Measurements from ENCODE around the gene TBXT.
"Not testable (repeated sequence)": the region's sequence is repeated elsewhere in the genome, so short reads cannot be mapped to it uniquely, and the experiment has no call there.

Gene TBXT, protein sequence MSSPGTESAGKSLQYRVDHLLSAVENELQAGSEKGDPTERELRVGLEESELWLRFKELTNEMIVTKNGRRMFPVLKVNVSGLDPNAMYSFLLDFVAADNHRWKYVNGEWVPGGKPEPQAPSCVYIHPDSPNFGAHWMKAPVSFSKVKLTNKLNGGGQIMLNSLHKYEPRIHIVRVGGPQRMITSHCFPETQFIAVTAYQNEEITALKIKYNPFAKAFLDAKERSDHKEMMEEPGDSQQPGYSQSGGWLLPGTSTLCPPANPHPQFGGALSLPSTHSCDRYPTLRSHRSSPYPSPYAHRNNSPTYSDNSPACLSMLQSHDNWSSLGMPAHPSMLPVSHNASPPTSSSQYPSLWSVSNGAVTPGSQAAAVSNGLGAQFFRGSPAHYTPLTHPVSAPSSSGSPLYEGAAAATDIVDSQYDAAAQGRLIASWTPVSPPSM

DNA sequence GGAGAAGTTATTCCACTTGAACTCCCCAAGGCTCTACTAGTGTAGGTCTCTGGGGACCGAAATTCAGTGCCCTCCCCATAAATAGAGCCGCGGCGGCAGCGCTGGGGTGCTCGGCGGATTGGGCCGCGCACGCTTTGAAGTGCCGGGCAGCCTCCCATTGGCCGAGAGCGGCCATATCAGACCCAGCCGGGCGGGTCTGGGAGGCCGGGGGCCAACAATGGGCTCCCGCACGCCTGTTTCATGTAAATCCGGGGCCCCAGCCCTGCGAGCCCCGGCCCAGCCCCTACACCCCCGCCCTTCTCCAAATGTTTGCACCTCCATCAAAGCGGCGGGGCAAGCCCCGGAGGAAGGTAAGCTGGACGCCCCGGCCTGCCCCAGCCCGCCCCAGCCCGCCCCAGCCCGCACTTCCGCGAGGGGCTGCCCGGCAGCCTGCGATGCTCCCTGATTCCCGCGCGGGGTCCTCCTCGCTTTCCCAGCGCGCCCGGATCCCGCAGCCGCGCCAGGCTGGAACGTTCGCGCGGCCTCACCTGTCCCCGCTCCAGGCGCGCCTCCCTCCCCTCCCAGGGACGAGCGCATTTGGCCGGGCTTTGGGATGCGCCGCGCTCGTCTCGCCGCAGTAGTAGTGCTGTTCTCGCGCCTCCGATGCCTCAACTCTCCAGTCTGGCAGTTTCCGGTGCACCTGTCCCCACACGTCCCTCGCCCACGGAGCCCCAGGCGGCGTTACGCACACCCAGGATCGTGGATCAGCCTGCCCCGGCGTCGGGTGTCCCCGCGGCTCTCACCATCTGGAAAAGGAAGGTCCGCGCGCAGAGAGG lies at the start of gene TBXT:
TSS of gene TBXT (minus strand) at position 51 of the 815 bp plus-strand sequence. CDS start 260 bp downstream, outside the sequence.
- peak; percentile 58 for DNase-seq

DNA sequence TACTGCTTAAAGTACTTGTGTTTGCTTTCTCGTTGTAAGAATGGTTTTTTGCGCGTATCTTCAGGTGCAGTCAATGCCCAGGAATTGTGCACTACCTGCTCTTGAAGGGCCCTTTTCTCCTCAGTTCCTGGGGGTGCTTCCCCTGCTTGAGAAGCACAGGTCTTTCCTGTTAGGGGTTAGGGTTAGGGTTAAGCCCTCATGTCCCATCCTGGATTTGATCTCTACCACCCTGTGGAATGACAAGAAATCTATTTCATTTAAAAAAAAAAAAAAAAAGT lies 39.6 kb upstream of the TBXT start:
- no peak for DNase-seq

DNA sequence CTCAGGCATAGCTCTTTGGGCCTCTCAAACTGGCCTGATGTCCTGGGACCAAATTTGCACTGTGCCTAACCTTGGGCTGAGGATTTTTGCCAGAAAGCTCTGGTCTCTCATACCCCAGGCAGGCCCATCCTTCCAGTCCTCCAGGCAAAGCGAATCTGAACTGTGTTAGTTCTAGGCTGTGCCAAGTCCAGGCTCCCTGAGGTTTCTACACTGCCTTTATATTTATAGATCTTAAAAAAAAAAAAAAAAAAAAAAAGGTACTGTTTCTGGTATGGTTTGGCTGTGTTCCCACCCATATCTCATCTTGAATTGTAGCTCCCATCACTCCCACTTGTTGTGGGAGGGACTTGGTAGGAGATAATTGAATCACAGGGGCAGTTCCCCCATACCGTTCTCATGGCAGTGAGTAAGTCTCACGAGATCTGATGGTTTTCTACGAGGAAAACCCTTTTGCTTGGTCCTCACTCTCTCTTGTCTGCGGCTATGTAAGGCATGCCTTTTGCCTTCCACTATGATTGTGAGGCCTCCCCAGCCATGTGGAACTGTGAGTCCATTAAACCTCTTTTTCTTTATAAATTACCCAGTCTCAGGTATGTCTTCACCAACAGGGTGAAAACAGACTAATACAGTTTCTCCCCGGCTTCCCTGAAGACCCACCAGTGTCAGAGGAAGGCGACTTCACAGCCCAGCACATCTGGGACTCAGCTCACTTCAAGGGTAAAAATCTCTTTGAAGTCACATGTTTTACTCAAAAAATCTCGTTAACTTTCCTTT lies 39.0 kb upstream of the TBXT start:
- no peak for DNase-seq

DNA sequence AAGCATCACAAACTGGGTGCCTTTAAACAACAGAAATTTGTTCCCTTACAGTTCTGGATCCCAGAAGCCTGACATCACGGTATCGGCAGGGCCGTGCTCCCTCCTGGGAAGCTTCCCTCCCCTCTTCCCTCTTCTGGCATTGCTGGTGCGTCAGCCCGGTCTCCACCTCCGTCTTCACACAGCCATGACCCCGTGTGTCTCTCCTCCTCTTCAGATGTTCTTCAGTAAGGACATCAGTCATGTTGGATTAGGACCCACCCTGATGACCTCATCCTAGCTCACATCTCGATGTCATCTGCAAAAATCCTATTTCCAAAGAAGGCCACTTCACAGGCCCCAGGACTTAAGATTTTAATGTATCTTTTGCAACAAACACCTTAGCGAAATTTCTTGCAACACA lies 38.4 kb upstream of the TBXT start:
- DNase-seq = no peak

DNA sequence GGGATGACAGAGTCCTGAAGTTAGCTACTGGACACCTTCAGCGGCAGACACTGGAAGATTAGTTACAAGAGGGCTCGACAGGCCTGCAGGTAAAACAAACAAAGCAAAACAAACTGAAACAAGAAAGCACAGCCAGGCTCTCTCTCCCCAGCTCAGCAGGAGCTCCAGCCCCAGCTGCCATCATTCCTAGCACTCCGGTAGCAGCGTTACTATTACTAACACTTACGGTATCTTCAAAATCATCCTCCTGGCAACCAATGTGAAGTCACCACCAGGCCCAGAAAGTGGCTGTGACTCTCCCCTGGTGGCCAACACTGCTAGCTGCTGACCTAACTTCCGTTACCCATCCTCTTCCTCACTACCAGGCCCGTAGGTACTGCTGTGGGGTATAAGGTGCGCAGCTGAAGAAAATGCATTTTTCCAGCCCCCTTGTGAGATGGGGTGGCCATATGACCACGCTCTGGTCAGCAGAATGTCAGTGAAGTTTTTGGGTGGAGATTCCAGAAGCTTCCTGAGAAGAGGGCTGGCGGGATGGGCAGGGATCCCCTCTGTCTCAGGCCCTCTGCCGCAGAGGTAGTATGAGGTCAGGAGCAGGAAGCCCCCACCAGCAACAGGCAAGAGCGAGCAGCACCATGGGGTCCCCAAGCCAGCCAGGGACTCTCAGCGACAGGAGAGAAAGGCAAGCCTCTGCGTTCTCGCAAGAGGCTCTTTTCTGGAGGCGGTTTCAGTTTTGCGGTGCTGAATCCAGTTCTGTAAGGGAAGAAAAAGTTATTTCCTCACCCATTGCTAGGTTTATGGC lies 37.4 kb upstream of the TBXT start:
- no peak for DNase-seq

DNA sequence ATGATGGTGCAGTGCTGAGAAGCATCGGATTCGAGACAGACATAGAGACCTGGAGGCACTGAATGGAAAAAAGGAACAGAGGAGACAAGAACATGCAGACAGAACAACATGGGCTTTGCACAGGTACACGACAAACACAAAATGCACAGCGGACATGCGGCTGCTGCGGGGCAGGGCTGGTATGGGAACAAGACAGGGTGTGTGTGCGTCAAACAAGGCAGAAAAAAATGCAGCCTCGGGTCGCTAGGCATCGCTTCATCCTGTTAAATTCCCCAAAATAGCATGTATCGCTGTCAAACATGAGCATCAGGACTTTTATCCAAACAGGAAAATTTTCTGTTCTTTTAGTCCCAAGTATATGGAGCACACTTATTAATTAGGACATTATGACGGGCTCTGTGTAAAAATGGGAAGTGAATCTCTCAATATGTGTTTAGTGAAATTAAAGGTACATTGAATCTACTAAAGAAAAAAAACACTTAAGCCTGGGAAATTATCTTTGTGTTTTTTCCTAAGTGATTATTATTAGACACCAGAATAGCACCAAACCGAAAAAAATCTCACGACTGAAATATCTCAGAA lies 36.1 kb upstream of the TBXT start:
- no peak for DNase-seq

DNA sequence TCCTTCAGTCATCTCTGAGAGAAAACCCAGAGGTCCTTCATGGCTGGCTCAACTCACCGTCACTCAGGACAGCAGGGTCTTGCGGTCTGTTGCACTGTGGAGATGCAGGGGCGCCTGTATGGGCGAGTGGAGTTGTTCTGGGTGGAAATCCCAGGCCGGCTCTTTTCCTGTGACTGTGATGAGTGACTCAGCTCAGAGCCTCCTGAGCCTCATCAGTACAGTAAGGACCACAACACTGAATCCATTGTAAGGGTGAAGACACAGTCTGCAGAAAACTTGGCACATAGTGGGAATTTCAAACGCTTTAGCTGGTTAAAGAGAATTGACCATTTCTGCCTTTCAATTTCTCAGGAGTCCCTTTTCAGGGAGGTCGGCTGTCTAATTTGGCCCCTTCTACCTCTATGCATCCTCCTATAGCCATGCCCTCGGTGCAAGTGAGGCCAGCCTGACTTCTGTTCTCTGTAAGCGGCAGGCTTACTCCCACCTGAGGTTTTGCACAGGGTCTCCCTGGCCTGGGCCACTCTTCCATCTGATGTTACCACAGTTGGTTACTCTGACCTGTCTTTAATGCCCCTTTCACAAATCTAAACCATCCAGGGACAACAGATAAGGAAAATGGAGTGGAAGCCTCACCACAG lies 35.5 kb upstream of the TBXT start:
- no peak for DNase-seq

DNA sequence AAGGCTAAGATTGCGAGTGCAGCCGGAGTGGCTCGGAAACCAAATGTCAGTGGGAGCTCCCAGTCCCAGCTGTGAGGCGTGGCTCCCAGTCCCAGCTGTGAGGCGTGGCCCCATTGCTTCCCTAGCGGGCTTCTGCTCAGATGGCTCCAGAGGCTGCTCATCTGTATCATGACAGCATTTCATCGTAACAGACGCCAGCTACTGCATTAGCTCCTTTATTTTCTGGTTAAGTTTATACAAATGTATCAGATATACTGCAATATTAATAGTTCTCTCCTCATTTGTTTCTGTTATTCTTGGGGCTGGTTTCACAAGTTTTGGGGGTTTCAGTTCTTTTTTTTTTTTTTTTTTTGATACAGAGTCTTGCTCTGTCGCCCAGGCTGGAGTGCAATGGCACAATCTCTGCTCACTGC lies 34.7 kb upstream of the TBXT start:
- no peak for DNase-seq

DNA sequence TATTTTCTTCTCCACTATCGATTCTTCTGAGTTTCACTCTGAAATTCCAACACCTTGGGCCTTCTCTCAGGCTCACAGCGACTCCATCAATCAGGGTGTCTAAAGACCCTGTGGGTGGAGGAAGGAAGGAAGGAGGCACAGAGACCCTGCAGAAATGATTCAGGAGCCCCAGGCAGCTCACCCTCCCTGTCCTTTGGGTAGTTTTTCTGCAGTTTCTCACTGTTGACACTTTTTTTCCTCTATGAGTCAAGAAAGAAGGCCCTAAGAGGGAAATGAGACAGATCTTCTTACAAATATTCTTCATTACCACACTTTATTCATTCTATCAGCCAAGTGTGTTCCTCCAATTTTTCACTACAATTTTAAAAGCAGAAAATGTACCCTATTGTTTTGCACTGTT lies 34.2 kb upstream of the TBXT start:
- no peak for DNase-seq

DNA sequence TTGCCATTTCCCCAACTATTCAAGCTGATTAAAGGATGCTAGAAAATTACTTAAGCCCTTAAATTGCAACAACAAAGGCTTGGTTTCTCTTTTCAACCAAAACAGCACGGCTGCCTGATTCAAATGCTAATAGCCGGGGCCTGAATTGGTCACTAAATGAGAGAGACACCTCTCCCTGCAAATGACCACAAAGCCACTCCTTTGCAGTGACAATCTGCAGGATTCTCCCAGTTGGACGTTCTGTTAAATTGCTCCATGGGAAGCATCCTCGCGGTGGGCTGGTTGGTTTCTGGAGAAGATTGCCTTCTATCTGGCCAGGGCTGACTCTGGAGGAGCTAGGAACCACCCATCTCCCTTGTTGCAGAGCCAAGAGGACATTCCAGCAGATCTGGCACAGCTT lies 29.7 kb upstream of the TBXT start:
- DNase-seq = no peak

DNA sequence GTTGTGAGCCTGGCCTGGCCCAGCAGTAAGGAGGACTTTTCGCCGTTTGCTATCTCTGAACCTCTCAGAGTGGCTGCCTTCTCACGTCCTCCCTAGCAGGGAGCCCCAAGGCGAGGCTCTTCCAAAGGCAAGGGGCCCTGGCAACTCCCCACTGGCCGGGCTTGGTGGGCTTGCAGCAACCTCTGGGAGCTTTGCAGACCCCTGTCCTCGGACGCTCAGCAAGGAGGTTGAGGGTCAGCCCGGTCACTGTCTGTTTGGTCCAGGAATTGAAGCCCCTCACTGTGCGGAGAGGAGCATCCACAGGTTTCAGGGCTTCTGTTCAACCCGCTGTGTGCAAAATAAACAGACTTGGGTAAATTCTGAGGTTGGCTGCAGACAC lies 28.2 kb upstream of the TBXT start:
- DNase-seq = no peak

DNA sequence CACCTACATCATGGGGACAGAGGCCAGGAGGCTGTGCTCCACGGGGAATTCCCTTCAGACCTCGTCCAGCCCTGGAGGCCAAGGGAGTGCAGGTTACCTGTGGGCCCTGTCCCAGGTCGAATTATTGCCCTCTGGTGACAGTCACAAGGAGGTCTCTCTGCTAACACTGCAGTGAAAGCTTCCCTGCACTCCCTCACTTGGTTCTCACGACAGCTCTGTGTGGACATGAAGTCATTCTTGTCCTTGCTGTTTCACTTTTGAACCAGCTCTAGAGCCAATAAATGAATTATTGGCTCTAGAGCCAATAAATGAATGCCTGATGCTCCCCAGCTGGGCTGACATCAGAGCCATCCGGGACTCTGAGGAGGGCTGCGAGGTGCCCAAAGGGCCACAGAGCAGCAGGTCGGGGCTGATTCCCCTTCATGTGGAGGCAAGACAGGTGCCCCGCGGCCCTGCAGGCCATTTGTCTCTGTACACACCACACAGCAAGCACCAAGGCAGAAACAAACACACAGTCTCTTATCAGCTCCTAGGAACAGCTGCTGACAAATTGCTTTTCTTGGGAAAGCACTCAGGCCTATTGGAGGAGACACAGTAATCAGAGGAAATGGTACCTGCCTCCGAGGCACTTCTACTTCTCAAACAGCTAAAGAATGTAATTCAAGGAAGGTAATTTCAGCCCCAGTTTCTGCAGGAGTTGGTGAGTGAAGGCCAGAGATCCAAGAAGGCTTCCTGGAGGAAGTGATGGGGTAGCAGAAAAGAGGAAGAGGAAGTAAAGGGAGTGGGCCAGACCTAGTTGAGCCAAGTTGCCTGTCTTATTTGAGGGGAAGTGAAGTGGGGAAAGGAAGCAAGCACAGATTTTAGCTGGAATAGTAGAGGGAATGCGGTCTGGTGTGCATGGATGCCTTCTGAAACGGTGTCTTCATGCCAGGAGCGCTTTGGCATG lies 27.5 kb upstream of the TBXT start:
- no peak for DNase-seq

DNA sequence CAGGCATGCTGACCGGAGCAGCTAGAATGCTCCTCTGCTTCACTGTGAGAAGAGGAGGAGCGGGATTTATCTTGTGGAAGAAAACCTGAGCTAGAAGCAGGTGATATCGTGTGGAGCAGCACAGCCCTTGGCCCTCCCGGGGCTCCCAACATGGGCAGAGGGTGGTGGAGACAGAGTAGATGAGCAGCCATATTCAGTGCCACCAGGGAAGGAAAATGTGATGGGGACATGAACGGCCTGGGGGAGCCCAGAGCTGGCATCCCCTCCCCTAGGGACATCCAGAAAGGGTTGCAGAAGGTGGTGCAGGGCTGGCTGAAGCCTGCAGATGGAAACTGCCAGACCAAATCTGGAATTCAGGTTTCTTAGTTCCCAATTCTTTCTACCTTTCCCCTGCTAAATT lies 24.9 kb upstream of the TBXT start:
- no peak for DNase-seq

DNA sequence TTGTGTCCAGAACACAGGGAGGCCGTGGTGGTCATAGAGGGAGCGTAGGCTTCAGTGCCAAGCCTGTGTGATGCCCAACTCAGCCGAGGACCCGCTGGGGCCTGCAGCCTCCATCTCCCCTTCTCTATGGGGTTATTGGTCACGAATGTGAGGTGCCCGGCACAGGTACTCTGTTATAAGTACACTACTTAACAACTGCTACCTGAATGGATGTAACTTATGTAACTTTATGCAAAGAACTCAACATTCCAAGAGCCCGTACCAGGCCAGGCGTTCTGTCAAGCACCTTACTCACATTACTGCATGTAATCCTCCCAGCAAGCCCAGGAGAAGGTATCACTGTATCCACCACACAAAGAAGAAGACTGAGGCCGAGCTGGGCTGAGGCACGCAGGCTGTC lies 24.5 kb upstream of the TBXT start:
- no peak for DNase-seq

DNA sequence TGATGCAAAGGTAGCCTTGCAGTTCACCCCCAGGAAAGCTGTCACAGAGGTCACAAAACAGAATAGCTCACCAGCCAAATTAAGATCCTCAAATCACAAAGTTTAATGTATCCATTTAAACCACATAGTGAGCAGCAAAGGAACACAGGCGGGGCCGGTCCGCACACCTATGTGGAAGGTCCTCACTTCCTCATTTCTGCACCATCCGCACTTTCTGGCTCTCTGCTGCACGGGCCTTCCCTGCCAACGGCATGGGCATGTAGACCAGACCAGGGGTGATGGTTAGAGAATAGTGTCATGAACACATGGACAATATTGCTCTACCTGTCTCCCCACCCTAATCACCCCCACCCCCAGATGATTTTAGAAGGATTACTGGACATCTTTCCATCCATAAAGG lies 12.1 kb upstream of the TBXT start:
- DNase-seq = no peak

DNA sequence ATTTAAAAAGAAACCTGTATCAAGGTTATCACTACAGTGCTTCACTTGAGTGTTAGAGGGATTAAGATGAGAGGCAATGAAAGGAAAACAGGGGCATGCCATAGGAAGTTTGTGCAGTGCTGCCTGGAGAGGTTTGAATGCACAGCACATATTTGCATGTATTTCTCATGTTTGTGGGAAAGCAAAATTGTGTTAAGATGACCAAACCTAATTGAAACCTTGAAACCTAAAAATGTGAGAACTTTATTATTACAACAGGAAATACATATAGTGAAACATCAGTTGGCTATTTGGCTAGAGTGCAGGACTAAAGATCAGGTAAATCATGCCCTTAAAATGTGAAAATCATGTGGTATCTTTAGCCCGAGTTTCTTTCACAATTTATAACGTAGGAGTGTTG lies 8.5 kb upstream of the TBXT start:
- no peak for DNase-seq

DNA sequence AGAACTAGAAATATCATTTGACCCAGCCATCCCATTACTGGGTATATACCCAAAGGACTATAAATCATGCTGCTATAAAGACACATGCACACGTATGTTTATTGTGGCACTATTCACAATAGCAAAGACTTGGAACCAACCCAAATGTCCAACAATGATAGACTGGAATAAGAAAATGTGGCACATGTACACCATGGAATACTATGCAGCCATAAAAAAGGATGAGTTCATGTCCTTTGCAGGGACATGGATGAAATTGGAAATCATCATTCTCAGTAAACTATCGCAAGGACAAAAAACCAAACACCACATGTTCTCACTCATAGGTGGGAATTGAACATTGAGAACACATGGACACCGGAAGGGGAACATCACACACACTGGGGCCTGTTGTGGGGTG lies 7.4 kb upstream of the TBXT start:
- DNase-seq = not testable (repeated sequence)

DNA sequence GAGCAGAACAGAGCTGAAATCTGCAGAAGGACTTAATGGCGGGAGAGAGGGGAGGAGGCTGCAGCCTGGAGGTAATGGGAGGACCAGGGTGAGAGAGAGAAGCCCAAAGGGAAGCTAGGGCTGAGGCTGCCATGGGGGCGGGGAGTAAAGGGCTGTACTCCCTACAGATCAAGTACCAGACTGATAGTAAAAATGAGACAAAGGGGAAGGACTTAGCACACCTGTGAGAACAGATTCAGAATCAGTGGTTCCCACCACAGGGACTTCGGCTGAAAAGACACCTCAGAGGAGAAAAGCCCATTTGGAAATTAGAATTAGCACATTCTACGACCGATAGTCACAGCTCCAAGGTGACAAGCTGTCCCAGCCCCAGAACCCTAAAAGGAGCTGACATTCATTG lies 6.4 kb upstream of the TBXT start:
- DNase-seq = no peak

DNA sequence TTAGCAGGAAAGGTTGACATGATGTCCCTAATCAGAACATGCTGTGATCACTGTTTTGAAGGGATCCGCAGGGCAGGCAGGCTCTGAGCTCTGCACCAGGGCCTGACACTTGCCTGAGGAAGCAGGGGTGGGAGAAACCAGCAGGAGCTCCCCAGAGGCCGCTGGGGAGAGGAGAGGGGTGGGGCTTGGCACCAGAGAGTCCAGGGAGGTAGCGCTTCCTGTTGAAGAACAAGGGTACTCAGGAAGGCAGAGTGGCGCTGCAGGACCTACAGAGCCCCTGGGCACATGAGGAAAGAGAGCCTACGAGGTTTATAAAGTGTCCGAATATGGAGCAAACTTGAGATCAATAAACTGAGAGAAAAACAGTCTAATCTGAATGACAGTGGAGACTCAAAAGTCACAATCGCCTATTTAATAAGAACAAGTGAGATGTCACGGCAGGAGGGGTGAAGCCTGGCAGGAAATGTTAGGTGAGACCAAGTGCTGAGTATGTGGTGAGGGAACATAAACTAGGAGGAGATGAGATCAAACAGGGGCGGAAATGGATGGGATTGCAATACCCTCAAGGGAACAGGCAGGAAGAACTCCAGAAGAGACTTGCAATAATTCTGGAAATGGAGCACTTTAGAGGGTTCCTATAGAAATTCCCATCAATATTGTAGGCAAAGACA lies 5.8 kb upstream of the TBXT start:
- DNase-seq = peak; percentile 53

DNA sequence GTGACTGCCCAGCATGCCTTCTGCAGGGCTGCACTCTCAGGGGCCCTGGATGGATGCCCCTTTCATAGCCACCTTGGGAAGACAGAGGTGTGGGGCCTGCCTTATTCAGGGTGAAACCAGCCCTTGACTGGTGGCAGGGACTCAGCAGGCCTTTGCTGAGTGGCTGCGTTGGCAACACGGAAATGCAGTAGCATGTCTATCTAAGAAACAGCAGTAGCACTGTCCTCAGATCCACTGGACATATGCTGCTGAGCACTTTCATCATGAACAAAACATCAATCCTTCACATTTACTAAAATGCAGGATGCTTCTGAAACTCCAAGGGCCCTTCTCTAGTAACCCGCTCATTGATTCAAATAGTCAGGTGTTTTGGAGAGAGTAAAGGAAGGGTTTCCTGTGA lies 4.9 kb upstream of the TBXT start:
- no peak for DNase-seq

Data from NCI-H1105 (cell line).